LHCN-M2 (cell line): ENCODE data around the gene PRKCH. TPM values are rescaled to one million over a fixed set of nuclear protein-coding genes. Genes with fewer than 3 reads are reported as not detected.

Source experiments
- DNase-seq: peaks from one replicate; pipeline ENCODE4 v3.0.0-alpha.2; 2012; ENCODE audit warnings: low read depth
- total RNA-seq: library from RNA; depleted of rRNA; stranded (reverse); fragments of >200 nt; gene quantifications from 2 replicates; pipeline ENCODE4 v1.2.3, GENCODE V29; 2014

Gene PRKCH
- total RNA-seq, 1 experiment from 2014 or later: 13.8 TPM

DNA sequence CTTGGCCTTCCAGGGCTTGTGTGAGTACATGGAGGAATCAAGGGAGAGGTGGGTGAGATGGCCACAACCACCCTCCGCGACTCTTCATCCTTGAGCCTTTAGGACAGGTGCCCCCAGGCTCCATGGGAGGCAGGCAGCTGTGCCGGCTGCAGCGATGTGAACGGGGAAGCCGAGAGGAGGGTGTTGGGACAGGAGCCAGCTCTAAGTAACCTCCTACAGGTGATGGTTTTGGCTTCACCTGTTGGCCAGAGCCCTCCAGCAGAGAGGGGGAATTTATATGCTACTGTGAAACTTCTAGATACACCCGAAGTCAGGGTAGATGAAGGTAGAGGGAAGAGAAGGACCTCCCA, 241.8 kb downstream of the PRKCH start:
- no peak for DNase-seq

DNA sequence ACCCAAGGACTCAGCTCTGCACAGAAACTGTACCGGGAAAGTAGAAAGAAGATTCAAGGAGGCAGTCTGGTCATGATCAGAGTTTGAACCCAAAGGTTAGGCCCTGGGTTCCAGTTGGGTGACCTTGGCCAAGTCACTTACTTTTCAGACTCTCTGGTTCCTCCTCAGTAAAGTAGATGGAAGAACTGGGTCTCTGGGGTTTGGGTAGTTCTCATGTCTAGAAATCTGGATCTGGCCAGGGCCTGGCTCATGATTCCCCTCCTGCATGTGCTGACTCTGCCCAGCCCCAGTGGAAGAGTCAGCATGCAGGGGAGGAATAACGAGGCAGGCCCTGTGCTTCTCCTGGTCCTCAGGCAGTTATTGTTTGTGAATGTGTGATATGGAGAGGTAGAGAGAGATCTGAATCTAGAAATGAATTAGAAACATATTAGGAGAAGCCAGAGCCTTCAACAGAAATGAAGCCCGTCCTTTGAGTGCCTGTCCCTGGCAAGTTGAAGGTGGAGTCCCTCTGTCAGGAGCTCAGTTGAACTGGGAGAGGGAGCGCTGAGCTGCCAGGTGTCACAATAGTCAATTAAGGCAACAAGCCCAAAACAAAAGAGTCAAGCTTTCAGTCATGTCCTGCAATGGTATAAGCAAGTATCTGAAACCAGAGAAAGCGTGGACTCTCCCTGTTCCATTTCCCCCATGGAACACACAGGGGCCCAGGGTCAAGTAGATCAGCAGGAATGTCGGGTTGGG, 242.7 kb downstream of the PRKCH start:
- no peak for DNase-seq

DNA sequence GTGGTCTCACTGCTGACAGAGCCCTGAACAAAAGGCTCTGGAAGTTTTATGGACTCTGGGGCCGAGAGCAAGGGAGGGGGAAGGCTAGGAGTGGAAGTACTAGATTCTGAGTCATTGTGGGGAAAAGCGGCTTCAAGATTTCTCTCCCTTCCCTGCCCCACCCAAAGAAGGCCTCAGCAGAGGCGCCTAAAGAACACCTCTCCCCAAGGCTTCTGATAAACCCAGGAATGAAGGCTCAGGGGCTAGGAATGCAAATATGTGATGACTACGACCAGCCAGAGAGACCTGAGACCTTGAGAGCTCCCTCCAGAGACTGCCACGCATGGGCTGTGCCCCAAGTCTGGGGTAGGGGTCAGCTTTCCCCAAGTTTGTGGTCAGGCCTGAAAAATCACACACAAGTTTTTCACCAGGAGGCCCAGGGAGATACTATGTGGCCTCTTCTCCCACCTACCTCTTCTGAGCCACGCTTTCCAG, 243.3 kb downstream of the PRKCH start:
- DNase-seq: peak; percentile 99

DNA sequence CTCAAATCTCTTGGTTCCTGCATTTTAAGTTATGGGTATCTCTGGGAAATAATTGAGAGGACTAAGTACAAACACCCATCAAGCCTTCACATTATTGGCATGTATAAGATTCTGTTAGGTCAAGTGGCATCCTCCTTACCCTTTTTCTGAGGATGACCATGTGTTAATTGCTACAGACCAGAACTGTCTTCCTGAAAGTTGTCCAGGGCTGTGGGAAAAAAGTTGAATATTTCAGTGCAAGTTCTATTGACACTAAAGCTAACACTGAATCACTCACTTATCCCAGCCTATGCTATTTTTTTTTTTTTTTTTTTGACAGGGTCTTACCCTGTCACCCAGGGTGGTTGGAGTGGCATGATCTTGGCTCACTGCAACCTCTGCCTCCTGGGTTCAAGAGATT, 243.8 kb downstream of the PRKCH start:
- peak; percentile 67 for DNase-seq

DNA sequence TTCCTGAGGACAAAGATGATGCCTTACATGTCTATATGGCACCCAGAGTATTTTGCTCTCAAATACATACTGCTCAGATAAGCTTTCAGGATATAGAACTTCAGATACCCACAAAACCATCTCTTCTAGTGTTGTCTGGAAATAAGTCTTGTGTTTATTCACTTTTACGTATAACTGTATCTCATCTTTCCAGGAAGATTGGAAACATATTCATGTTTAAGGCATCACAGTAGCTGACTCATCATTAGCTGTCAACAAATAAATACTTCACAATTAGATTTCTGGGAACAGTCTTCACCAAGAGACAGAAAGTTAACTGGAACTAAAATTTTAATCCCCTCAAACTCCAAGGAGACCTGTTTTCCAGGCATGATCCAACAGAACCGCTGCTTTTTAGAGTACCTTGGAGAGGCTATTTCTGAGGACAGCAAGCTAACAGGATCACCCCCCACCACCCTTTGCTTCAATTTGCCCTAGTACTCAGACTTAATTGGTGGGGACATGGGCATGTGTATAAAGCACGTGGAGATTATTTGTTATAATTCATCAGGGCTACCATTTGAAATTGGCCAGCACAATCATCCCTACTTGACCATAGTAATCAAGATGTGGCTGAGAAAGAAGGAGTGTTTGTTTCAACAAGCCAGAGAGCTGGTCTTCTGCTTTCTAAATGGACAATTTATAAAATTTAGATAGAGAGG, 244.6 kb downstream of the PRKCH start:
- DNase-seq: peak; percentile 90

DNA sequence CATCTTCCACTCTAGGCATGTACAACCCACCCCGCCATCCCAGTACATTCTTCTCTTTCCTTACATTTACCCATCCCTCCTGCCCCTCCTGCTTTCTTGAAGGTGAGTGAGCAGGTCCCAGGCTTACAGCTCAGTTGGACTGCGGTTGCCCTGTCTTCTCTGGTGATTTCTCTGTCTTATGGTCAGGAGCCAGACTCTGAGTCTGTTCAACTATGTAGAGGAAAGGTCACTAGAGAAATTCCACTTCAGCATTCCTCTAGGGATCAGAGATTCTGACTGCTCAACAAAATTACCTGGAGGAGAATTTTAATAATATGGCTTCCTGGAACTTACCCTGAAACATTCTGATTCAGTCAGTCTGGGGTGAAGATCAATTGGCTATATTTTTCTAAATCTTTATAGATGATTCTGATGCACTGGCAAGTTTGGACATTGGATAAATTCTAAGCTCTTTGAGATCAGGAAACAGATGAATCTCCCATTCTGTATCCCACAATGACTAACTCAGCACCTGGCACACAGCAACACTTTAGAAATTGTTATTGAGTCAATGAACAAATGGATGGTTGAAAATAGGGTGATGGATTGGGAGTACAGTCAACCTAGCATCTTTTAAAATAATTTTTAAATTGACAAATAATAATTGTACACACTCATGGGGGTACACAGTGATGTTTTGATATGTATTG, 245.3 kb downstream of the PRKCH start:
- peak; percentile 81 for DNase-seq

DNA sequence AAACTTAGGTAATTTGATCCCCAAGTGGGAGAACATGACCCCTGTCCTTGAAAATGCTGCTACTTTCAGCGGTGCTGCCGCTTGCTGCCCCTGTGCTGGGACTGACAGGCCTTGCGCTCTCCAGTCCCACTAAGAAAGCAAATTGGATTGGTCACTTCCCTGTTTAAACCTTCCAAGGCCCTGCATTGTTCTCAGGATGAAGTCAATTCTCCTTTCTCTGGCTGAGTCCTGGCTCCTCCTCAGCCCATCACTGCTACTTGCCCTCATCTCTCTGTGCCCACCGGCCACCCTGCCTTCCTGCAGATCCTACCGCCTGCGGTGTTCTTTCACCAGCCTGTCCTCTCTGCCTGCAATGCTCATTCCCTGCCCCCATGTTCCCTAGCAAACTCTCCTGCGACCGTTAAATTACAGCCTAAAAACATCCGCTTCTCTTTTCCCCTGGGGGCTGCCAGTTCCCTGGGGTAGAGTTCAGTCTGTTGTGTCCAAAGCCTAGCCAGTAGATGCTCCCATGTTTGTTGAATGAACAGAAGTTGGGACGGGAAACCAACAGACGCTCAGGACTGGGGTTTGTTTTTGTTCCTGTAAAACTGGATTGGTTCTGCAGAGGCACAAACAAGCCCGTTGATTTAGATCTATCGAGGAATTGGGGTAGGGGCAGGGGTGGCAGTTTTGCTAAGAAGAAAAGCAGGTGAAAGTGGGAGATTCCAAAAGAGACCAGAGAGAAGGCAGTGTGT, 246.6 kb downstream of the PRKCH start:
- peak; percentile 78 for DNase-seq

DNA sequence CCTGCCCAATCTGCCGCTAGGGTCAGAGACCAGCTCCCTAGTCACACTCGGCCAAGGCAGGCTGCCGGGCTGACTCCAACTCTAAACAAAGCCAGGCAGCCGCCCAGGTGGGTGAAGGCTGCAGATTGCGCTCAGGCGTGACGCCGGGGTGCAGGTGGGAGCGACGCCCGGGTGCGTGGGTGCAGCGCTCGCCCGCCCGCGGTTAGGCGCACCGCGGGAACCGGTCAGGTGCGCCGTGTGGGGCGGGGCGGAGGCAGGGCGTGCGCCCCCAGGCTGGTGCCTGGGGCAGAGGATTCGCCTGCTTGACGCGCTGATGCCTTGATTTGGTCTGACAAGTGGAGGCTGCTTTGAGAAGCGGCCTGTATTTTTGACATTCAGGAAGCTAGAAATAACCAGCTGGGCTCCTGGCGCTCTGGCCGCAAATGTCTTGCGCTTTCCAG, 247.2 kb downstream of the PRKCH start:
- peak; percentile 55 for DNase-seq

DNA sequence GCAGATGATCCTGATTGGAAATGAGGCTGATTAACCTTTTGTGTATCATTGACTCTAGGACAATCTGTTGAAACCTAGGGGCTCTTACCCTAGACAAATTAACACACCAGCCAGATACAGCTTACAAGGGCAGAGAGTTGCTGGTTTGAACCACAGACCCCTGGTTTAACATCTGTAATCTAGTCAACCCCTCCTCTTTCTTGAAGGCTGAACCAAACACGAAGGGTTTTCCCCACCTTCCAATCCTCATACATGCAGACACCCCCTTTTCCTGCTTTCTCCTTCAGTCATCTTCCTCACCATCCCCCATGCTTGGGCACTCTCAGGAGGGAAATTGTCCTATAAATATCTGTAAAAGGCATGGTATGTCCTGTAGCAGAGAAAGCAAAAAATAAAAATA, 247.9 kb downstream of the PRKCH start:
- no peak for DNase-seq

DNA sequence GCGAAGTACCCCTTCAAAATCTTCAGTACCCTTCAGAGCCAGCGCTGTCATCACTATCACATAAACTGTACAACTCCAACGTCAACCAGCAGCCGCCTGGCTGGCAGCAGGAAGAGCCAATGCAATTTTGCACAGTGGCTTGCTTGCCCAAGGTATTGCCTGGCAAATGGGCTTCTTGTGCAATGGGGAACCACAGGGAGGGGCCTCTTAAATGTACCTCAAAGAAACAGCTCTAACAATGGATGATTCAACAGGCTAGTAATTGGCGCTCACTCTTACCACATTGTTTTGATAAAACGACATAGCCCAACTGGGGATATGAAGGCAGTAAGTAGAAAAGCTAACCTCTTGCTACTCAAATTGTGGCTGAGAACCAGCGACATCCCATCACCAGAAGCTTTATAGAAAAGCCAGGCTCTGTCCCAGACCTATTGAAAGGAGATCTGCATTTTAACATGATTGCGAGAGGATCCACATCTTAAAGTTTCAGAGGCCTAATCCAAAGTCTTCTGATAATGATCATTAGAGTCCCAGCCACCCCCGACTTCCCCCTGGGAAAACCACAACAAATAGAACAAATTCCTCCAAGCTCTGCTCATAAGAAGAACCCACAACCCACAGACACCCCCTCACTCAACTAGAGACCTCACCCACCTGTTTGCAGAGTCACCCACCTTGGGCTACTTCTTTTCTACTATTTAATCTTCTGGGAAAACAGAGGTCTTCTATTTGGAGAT, 248.6 kb downstream of the PRKCH start:
- peak; percentile 99 for DNase-seq

DNA sequence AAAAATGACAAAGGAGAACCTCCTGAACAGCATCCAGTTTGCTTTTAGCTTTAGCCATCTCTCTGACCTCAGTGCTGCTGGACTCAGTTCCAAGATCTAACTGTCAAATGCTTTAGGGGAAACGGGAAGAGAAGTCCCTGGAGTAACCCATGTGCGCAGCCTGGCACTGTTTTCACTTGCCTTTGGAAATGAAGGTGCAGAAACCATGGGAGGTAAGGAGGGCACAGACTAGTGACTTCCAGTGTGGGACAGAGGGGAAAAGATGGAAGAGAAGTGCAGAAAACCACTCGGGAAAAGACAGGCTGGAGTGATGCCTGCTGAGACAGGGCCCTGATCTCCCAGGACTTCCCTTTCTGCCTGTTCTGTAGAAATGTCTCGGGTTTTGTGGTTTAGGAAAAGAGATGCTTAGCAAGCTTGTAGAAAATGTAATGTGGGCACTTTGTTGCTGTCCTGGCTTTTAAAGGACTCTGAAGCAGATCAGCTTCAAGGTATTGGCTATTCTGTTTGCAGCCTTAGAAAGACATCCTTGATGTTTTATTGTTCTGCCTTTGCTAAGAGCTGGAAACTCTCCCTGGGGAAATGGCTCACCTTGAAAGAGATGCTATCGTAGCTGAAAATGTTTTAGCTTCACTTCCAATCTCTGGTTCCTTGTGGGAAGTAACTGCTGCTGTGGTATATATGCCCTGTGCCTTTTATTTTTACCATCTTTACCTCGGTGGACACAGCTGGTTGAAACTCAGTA, 249.3 kb downstream of the PRKCH start:
- DNase-seq: peak; percentile 54

DNA sequence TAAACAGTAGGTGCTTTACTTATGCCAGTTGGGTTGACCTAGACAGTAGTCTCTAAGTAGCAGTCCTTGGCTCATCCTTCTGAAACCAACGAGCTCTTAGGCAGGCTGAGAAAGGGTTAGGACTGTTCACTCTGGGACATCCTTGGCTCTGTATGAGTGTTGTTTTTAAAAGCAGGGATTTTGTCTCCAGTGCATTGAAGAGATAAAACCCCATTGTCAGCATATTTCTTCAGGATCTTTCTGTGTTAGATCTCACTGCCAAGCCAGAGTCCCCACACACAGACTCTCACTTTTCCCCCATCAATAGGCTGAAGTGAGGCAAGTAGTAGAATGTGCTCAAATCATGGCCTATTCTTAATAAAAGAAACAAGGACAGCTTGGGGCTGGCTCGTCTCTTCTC, 250.5 kb downstream of the PRKCH start:
- peak; percentile 51 for DNase-seq

DNA sequence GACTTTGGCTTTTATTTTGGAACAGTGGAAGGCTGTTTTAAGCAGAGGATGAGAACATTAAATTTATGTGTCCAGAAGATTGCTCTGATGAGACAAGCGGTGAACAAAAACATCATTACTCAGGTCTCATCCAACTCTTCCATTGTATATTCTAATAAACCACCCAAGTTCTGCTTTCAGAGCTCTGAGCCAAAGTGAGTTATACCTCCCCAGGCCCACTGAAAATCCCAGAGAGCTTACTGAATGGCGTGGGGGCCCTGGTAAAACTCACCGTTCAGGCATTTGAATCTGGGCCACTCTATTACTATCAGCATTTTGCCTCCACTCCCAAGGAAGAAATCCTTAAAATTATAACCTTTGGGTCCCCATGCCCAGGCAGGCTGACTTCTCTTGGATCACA, 251.9 kb downstream of the PRKCH start:
- peak; percentile 48 for DNase-seq

DNA sequence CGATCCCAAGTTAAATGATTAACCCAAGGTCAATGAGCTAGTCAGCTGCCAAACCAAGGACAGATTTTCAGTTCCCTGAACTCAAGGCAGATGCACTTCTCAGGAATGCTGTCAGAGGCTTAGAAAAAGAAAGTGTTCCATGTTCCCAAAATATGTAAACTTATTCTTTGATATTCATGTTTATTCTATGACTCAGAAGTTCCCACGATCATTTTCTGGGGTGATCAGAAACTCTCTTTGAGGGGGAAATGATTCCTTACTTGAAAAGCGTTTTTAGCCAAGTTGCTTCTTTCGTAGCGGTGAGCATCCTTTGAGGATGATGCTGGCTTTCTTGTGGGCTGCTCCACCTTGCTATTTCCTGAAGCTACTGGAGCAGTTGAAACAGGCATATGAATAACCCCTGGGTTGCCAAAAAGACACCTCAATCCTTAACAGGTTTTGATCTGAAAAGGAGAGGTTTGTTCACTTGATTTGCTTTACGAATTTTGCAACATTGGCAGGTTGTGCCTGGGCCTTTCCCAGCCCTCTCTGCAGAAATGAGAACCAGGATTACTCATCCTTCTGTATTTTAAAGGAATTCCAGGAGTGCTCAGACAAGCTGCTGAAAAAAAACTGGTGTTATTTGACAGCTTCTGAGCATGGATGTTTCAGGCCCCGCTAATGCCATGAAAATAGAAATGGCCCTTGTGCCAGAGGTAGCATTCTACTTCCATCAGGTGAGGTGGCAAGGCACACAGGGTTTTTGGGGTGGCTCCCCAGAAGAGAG, 252.6 kb downstream of the PRKCH start:
- peak; percentile 85 for DNase-seq

DNA sequence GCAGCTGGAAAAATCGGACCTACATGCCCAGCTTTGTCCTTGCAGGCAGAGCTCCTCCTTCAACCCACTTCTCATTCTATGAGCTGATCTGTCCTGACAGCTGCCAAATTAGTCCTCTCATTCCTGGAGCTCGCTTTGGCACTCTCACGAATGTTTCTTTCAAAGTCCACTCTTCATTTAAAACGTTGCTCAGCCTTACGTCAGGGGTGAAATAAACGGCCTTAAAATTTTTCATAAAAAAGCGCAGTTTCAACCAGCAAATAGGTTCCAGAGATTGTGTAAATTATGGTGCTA, 253.1 kb downstream of the PRKCH start:
- peak; percentile 85 for DNase-seq

DNA sequence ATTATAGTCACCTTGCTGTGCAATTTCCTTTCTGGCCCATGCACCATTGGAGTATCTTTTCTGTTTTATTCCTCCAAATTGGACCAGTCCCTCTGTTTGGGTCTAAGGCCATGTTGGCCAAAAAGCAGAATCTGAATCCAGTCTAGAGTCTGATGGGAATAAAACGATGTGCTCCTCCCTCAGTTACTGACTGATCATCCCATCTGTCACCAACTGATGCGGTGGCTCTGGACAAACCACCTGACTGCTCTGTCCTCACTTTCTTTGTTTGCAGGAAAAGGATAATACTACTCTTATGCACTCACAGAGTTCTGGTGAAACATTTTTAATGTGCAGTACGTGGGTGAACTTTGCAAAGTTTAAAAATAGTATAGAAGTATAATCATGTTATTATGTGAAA, 253.7 kb downstream of the PRKCH start:
- peak; percentile 58 for DNase-seq

DNA sequence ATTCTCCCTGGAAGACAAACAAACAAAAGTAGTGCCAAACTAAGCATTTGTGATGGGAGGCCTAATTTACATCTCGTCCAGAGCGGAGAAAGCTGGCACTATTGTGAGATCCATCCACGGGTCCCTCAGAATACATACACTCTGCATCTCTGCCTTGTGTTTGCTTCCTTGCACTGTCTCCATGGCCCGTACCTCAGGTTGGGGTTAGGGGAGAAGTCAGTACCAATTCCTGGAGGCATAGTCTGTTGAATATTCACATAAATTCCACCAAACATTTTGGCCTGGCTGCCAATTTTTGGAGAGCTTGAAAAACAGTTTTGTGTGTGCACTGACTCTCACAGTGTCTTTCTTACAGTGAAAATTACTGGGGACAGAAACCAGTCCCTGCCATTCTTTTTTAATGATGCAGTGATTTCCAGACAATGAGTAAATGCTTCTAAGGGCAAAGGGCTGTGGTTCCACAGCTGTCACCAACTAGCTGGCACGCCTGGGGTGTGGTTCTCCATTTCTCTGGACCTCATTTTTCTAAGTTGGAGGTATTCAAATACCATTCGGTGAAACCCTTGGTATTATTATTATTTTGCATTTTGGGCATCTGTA, 254.3 kb downstream of the PRKCH start:
- peak; percentile 84 for DNase-seq

DNA sequence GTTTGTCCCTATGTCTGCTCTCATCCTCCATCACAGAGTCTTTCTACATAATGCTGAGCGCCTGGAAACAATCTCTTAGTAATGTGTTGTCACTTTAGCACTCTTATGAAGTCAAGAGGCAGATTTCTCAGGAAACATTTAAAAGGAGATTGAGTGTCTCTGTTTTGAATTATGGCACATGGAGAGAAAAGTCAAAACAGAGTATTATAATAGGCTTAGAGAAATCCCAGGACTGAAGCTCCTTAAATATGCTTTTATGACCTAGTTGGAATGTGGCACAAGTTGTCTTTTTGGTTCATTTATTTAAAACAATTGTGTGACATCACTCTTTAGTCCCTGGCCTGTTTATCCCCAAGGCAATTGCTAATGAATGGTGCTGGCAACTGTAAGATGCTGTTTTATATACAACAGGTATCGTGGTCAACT, 256.1 kb downstream of the PRKCH start:
- DNase-seq: no peak

DNA sequence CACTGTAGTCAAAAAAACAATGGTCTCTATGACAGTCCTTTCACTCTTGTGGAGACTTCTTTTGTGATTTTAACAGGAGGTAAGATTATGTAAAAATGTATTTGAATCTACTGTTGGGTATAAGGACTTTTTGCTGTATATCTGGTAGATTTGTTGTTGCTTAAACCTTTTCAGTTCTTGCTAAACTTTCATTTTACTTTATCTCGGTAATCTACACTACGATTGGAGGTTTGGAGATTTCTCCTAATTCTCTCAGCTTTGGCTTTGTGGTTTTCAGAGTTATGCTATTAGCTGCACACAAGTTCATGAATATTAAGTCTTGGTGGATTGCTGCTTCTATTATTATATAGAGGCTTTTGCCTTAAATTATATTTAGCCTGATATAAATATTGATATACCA, 257.4 kb downstream of the PRKCH start:
- peak; percentile 53 for DNase-seq
